Activated CD8-positive, alpha-beta memory T cell treated with anti-CD3 and anti-CD28 coated beads, Interleukin-2, amount 10 ng/mL, durations not matched to agents 7 days and 5 days (primary cell): ENCODE data around the gene ZIC5. TPM values are rescaled to one million over a fixed set of nuclear protein-coding genes. Genes with fewer than 3 reads are reported as not detected.
A peak's percentile ranks its signal among the peaks of the same experiment; 100 is the strongest.

Source experiments
- ATAC-seq: fragments of 150-1000 bp; cut with Tn5 transposase; one replicate; pipeline ENCODE4 v1.10.0; 2021; ENCODE audit warnings: moderate library complexity
- CTCF ChIA-PET: fragments of 350-600 bp; sonication (Branson Sonifier 250); formaldehyde crosslinking; loops from one replicate; lab custom pipeline; 2021; ENCODE audit warnings: antibody characterized with exemption; lab: Charles Lee
- DNase-seq: peaks from one replicate; pipeline ENCODE4 v3.0.0-alpha.2; 2020
- H3K27ac Mint-ChIP-seq: one replicate; pipeline ENCODE4 v1.8.0; 2021; ENCODE audit warnings: mild to moderate bottlenecking, mixed read lengths
- H3K27me3 Mint-ChIP-seq: one replicate; pipeline ENCODE4 v1.8.0; 2021; ENCODE audit warnings: mixed read lengths
- H3K36me3 Mint-ChIP-seq: one replicate; pipeline ENCODE4 v1.8.0; 2021; ENCODE audit warnings: mild to moderate bottlenecking, mixed read lengths
- H3K4me1 Mint-ChIP-seq: one replicate; pipeline ENCODE4 v1.8.0; 2021; ENCODE audit warnings: mixed read lengths
- H3K4me3 Mint-ChIP-seq: one replicate; pipeline ENCODE4 v1.8.0; 2021; ENCODE audit warnings: mild to moderate bottlenecking, moderate library complexity, mixed read lengths
- H3K9me3 Mint-ChIP-seq: one replicate; pipeline ENCODE4 v1.8.0; 2022; ENCODE audit warnings: low read depth, mixed read lengths
- total RNA-seq, 2 experiments: library from RNA; stranded (reverse); gene quantifications; one replicate each; pipeline ENCODE4 v1.2.3, GENCODE V29; 2021

The ZIC5 gene
- total RNA-seq, 2 experiments from 2014 or later: not detected

DNA sequence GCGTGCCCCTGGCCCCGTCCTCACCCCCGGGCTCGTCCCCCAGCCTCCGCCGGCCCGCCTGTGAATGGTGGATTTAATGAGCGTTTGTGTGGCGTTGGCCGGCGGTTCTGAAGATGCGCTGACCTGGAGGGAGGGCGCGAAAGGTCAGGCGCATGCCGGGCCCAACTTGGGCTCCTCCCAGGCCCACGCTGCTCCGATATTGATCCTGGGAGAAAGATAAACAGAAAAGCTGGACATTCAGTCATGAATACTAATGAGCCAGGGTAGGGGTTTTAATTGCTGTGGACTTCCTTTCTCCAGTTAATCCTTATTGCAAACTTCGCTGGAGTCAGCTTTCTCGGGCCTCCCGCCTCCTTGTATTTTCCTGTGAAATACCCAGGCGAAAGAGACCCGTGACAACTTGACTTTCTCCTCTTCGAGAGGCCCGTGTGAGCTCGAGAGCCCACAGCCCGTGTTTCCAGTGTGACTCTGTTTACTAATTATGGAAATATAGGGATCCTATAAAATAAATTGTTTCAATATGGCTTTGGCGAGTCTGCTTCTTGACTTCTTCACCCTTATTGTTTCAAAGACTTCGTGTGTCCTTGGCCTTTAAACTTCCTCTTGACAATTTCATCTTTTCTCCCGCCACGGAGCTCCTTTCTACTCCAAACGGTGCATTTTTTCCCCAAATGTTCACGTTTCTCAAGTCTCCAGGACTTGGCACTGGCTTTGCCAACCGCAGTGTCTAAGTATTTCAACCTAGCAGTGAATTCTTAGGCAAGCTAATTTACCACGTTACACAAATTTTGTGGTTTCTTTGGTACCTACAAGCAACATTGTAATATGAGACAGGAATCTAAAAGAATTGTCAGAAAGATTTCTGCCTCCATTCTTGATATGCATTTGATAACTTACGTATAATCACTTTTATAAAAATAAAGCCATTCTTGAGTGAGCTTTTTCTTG lies 20.5 kb upstream of the ZIC5 start:
- peaks cover 29% of the 10 kb centered on the region for H3K4me1 Mint-ChIP-seq
- peaks cover 10% of the 10 kb centered on the region for H3K36me3 Mint-ChIP-seq
- peaks cover 96% of the 10 kb centered on the region for H3K27me3 Mint-ChIP-seq
- DNase-seq (no peak), ATAC-seq (no peak)
- no peaks in the 10 kb centered on the region for H3K9me3 Mint-ChIP-seq
- H3K4me3 Mint-ChIP-seq: no peak overlapping the region
- CTCF ChIA-PET: interaction anchor here (0.6 to 2.0 kb wide), 7 partner anchors 12 to 336 kb away, joined by 3 to 7 read pairs (median 3); no protein-coding TSS in a partner anchor
- H3K27ac Mint-ChIP-seq: no peak overlapping the region

DNA sequence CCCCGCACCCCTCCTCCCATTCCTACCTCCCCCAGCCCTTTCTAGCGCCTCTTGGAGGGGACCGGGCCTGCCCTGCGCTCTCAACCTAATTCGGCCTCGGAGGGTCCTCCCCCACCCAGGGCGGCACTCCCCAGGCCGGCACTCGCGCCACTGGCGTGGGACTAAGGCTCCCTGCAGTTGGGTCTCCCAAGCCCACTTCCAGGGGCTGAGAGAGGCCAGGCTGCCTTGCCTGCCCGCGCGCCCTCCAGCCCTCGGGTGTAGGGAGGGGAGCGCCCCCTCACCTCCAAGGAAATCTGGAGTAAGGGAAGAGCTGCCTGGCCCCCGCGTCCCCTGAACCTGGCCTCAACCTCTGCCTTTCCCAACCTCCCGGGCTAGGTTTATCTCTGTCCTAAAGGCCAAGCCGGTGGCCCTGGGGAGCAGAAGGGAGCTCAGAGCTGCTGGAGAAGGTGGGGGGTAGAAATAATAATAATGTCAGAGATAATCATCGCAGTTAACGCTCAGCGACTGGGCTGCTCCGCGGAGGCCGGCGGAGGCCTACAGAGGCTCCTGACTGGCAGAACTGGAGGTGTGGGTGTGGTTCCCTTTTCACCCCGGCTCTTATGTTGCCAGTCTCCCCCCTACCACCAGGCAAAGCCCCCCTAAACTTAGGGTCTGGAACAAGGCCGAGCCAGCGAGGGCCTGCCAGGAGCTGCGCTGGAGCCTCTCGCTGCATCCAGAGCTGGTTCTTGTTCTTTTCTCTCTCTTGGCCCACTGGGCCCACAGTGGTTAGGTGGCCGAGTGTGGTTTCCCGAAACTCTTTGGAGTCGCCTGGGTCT lies 19.7 kb upstream of the ZIC5 start:
- Mint-ChIP-seq H3K9me3 (no peaks in the 10 kb centered on the region), H3K27me3 (peaks cover 96% of the 10 kb centered on the region), H3K36me3 (peaks cover 7% of the 10 kb centered on the region), H3K4me1 (peaks cover 25% of the 10 kb centered on the region), H3K4me3 (no peak overlapping the region), H3K27ac (no peak overlapping the region)
- ATAC-seq (no peak), DNase-seq (no peak)
- CTCF ChIA-PET: interaction anchor here (0.9 to 2.0 kb wide), 3 partner anchors 10 to 91 kb away, joined by 3 to 7 read pairs (median 3); partner anchors contain the start of gene ZIC2

DNA sequence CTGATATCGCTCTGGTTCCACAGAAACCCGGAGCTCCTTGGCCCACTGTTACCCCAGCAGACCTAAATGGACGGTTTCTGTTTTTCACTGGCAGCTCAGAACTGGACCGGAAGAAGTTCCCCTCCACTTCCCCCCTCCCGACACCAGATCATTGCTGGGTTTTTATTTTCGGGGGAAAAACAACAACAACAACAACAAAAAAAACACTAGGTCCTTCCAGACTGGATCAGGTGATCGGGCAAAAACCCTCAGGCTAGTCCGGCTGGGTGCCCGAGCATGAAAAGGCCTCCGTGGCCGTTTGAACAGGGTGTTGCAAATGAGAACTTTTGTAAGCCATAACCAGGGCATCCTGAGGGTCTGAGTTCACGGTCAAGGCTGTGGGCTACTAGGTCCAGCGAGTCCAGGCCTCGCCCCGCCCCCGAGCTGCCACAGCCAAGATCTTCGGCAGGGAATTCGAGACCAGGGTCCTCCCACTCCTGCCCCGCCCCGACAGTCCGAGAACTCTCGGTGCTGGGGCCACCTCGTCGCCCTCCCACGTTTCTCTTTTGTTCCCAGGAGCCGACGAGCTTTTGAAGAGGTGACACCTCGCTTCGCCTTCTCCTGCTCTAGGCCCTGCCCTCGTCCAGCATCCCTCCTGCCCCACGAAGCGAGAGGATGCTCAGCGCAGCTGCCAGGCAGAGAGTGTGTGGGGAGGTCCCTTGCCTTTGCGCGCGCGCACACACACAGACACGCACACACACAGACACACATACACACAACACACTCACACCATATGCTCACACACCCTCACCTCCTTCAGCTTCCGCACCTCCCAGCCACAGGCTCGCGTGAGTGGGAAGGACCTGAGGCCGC lies 18.8 kb upstream of the ZIC5 start:
- no peak for DNase-seq
- Mint-ChIP-seq H3K4me3 (no peak overlapping the region), H3K27ac (no peak overlapping the region)

DNA sequence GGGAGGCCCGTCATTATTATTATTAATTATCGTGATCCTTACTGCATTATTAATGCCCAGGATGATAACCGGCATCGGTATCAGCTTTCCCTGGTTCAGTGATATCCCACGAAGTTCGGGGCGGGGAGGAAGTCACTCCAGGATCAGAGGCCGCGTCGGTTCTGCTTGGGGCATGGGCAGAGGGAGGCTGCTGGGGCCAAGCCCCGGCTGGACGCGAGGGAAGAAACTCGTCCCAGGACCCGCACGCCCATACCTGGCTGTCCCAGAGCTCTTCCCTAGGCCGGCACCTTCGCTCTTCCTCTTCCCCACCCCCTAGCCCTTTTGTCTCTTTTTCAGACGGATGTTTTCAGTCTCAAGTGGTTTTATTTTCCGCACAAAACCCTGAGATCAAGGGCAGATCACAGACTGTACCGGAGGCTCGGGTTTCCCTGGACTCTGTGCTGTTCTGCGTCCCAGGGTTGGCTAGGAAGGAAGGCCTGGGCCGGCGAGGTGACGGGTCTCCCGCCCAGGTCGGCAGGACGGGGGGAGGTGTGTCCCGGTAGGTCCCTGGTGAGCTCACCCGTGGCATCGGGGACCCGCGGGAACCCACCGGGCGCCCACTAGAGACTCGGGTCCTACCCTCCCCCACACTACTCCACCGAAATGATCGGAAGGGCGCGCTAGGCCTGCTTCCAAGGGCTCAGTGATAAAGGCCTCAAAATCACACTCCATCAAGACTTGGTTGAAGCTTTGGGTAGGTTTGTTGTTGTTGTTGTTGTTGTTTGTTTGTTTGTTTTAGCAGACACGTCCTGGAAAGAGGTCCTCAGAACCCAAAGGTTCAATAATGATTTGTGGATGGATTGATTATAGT lies 17.9 kb upstream of the ZIC5 start:
- H3K4me1 Mint-ChIP-seq: peaks cover 22% of the 10 kb centered on the region
- no peak for DNase-seq
- peaks cover 12% of the 10 kb centered on the region for H3K36me3 Mint-ChIP-seq
- CTCF ChIA-PET: interaction anchor here (0.8 to 1.3 kb wide), 3 partner anchors 15 to 333 kb away, joined by 3 read pairs; no protein-coding TSS in a partner anchor
- ATAC-seq: no peak
- no peak overlapping the region for H3K4me3 Mint-ChIP-seq
- no peaks in the 10 kb centered on the region for H3K9me3 Mint-ChIP-seq
- no peak overlapping the region for H3K27ac Mint-ChIP-seq
- H3K27me3 Mint-ChIP-seq: peaks cover 88% of the 10 kb centered on the region

More for the DNA sequence above, 18.8 kb upstream of the ZIC5 start:
- Mint-ChIP-seq H3K9me3 (no peaks in the 10 kb centered on the region), H3K27me3 (peaks cover 92% of the 10 kb centered on the region), H3K36me3 (peaks cover 12% of the 10 kb centered on the region), H3K4me1 (peaks cover 21% of the 10 kb centered on the region)
- CTCF ChIA-PET: interaction anchor here (0.8 to 2.0 kb wide), 5 partner anchors 9 to 334 kb away, joined by 3 to 7 read pairs (median 3); partner anchors contain the start of gene ZIC2
- no peak for ATAC-seq

DNA sequence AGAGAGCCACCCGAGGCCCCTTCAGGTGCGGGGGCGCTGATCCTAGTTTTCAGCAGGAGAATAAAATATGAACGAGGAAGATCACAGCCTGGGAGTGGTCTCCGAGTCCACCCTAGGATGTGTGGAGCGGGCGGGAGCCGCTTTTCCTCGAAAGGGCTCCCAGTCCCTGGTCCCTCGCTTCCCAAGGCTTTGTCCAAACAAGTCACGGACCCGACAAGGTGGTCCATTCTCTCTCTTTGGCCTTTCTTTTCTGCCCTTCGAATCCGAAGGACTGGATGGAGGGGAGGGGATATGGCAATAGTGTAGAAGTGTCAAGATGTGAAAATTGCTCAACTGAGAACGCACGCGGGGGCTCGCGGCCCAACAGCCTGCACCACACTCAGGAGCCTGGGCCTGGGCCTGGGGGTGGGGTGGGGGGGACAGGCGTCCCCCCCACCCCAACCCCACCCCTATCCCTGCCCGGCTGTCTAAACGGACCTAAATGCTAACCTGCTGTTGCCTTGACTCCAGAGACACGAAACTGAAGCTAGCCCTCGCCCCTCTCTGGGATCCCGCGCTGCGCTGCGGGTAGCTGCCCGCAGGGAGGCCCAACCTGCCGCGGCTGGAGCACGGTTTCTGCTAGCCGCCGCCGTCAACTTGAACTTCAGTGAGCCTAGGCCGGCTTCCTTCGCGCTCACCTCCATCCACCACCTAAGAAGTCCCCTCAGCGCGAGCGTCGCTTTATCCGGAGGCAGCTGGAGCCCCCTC lies 17.1 kb upstream of the ZIC5 start:
- no peak overlapping the region for H3K4me3 Mint-ChIP-seq
- DNase-seq (no peak), ATAC-seq (no peak)
- no peaks in the 10 kb centered on the region for H3K9me3 Mint-ChIP-seq
- CTCF ChIA-PET: no interaction called here
- H3K4me1 Mint-ChIP-seq: peaks cover 24% of the 10 kb centered on the region
- H3K36me3 Mint-ChIP-seq: peaks cover 15% of the 10 kb centered on the region
- H3K27me3 Mint-ChIP-seq: peaks cover 88% of the 10 kb centered on the region
- no peak overlapping the region for H3K27ac Mint-ChIP-seq

DNA sequence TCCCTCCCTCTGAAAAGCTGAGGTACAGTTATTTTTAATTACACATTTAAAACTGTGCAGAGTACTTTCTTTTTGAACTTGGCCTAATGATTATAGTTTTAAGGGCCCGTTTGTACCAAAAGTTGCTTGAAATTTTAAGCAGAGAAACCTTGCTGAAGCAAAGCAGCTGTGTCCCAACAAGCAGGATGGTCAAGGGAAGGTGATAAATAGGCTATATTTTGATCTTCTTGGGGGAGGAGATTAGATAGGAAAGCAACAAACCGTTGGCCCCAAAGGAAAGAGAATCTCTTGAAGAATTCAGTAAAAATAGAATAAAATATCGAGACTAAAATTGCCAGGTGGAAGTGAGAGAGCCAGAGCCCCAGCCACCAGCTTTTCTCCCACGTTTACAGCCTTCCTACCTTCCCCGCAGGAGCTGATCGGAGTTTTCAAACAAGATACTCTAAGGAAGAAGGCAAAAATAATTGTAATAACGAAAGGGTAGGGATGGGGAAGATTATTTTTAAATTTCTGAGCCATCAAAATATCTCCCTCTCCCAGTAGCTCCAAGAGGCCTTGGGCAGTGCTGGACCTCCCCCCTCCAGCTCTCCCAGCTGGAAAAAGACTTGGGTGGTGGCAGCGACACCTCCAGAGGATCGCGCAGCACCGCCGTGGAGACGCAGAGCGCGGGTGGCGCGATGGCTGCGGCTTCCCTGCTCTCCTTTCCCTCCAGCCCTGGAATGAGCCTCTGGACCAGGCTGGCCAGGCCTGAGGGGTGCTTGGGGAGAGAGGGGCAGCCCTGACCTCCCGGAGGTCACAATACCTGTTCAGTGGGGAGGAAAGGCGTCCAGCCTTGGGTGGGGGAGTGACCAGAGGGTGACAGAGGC lies 15.8 kb upstream of the ZIC5 start:
- Mint-ChIP-seq H3K9me3 (no peaks in the 10 kb centered on the region), H3K36me3 (peaks cover 16% of the 10 kb centered on the region), H3K27ac (no peak overlapping the region)

DNA sequence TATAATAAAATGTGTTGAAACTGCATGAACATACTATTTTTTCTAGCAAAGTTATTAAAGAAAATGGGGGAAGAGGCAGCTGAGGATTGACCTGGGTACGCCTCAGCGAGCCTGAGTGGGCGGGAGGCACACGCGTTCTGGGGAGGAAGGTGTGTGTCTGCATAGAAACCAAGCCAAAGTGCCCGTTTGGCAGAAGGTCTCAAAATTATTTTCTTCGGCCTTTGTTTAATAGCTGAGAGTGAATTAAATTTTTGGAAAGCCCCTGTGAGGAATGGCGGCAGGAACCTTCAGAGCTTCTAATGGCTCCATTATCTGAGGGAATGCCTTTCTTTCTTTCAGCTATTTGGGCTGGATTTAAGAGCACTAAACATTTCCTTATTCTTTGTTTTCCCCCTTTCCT lies 15.2 kb upstream of the ZIC5 start:
- DNase-seq (no peak), ATAC-seq (no peak)
- H3K4me3 Mint-ChIP-seq: no peak overlapping the region
- CTCF ChIA-PET: interaction anchor here (0.9 to 1.4 kb wide), 2 partner anchors 30 to 331 kb away, joined by 3 to 4 read pairs; no protein-coding TSS in a partner anchor
- H3K27me3 Mint-ChIP-seq: peaks cover 81% of the 10 kb centered on the region
- peaks cover 16% of the 10 kb centered on the region for H3K36me3 Mint-ChIP-seq
- no peaks in the 10 kb centered on the region for H3K9me3 Mint-ChIP-seq
- H3K4me1 Mint-ChIP-seq: peaks cover 27% of the 10 kb centered on the region
- no peak overlapping the region for H3K27ac Mint-ChIP-seq

More for the DNA sequence above, 15.8 kb upstream of the ZIC5 start:
- H3K27me3 Mint-ChIP-seq: peaks cover 87% of the 10 kb centered on the region
- DNase-seq (no peak), ATAC-seq (no peak)
- CTCF ChIA-PET: interaction anchor here (0.9 to 1.4 kb wide), 2 partner anchors 30 to 332 kb away, joined by 3 to 4 read pairs; no protein-coding TSS in a partner anchor
- H3K4me1 Mint-ChIP-seq: peaks cover 30% of the 10 kb centered on the region
- H3K4me3 Mint-ChIP-seq: no peak overlapping the region

DNA sequence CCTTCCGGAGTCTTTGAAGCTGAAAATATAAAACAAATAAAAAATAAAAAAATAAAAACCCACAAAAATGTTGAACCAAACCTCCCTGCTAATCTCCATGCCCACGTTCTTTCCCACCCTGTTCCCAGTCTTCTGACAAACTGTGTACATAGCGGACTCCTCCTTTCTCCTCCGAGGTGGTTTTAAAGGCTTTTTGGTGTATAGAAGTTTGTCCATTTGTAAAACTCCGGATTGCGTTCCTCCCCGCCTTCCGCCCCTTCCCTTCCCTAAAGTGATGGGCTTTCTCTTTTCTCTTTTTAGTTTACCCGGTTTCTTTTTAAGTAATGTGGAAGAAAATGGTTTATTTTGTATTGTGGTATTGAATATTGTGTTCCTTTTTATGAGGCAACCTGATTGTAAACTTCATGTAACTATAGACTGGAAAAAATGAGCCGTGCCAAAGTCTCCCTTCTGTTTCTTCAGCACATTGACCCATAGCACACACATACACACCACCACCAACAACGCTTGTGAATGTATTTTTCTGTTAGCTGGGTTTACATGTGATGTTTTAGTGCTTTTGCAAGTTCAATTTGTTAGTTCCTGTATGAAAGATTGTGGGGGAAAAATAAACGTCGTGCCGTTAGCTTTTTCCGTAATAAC lies 14.4 kb upstream of the ZIC5 start:
- CTCF ChIA-PET: interaction anchor here (0.6 to 1.4 kb wide), 2 partner anchors 215 to 331 kb away, joined by 4 read pairs; no protein-coding TSS in a partner anchor
- DNase-seq: no peak
- peaks cover 74% of the 10 kb centered on the region for H3K27me3 Mint-ChIP-seq
- no peaks in the 10 kb centered on the region for H3K9me3 Mint-ChIP-seq
- H3K4me3 Mint-ChIP-seq: no peak overlapping the region
- peaks cover 27% of the 10 kb centered on the region for H3K4me1 Mint-ChIP-seq
- peaks cover 16% of the 10 kb centered on the region for H3K36me3 Mint-ChIP-seq
- peak overlapping the region; percentile 78 for H3K27ac Mint-ChIP-seq
- ATAC-seq: no peak

DNA sequence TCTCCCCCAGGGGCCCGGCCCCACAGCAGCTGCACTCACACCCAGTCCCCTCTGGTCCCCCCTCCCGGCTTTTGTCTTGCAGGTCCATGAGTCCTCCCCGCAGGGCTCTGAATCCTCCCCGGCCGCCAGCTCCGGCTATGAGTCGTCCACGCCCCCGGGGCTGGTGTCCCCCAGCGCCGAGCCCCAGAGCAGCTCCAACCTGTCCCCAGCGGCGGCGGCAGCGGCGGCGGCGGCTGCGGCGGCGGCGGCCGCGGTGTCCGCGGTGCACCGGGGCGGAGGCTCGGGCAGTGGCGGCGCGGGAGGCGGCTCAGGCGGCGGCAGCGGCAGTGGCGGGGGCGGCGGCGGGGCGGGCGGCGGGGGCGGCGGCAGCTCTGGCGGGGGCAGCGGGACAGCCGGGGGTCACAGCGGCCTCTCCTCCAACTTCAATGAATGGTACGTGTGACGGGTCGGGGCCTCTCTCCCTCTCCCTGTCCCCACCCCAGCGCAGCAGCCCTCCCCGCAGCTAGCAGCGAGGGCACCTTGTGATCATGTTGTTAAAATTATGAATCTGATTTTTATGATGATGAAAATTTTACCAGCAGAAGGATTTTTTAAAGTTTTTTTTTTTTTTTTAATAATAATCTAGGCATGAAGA lies 13.8 kb upstream of the ZIC5 start:
- Mint-ChIP-seq H3K27me3 (peaks cover 69% of the 10 kb centered on the region), H3K4me1 (peaks cover 23% of the 10 kb centered on the region), H3K4me3 (no peak overlapping the region), H3K9me3 (no peaks in the 10 kb centered on the region), H3K36me3 (peaks cover 16% of the 10 kb centered on the region), H3K27ac (no peak overlapping the region)
- CTCF ChIA-PET: no interaction called here
- ATAC-seq (no peak), DNase-seq (no peak)
